Left ventricle myocardium inferior (tissue), 1 donor: ENCODE results near the gene SORL1-AS1.
A peak's percentile ranks its signal among the peaks of the same experiment; 100 is the strongest.

ENCODE experiments used
- DNase-seq: peaks from one replicate; pipeline ENCODE4 v3.0.0-alpha.2; 2020
- H3K27ac ChIP-seq: fragments of 200-600 bp; replicated peaks from 2 replicates; pipeline ENCODE4 v1.8.0; 2021
- H3K27me3 ChIP-seq: fragments of 200-600 bp; 2 replicates; pipeline ENCODE4 v1.8.0; 2021; ENCODE audit warnings: low read depth
- H3K36me3 ChIP-seq: fragments of 200-600 bp; 2 replicates; pipeline ENCODE4 v1.8.0; 2021
- H3K4me1 ChIP-seq: fragments of 200-600 bp; 2 replicates; pipeline ENCODE4 v1.8.0; 2021
- H3K4me3 ChIP-seq: fragments of 200-600 bp; 2 replicates; pipeline ENCODE4 v1.8.0; 2021; ENCODE audit warnings: mild to moderate bottlenecking, moderate library complexity
- H3K9me3 ChIP-seq: fragments of 200-600 bp; replicated peaks from 2 replicates; pipeline ENCODE4 v1.8.0; 2021
- intact Hi-C: fragments of 100-400 bp; cut with micrococcal nuclease; formaldehyde crosslinking; loops from one replicate; pipeline ENCODE4 v1.11.0; 2022
- TF ChIP-seq, protein P1 (sequence below): fragments of 200-600 bp; IDR thresholded peaks from 2 replicates; pipeline ENCODE4 v1.8.0; 2021; ENCODE audit warnings: antibody characterized with exemption, mild to moderate bottlenecking, borderline replicate concordance
- donor health status: DM: no; HTN: yes; CAD: no; lungs with severe emphysema.

SORL1-AS1 gene

DNA sequence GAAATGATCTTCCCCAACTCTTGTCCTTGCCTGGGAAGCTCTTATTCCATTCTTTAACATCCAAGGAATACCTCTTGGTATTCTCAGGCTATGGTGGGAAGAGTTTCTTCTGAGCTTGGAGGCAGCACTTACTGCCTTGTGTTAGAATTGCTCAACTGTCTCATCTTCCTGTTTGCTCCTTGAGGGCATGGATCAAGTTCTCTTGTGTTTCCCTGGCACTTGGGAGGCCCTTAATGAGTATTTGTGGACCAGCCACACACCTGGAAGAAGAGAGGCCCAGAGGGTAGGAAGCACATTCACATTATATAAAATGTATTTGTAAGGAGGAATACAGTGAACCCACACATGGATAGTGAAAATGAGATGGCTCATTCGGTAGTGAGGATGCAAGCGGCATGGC, 3.4 kb upstream of the SORL1-AS1 start:
- Histone ChIP-seq H3K27me3 (peaks cover 27% of the 10 kb centered on the region), H3K9me3 (no peaks in the 10 kb centered on the region), H3K27ac (no peak overlapping the region), H3K4me3 (no peak overlapping the region), H3K4me1 (peaks cover 14% of the 10 kb centered on the region), H3K36me3 (no peaks in the 10 kb centered on the region)
- TF ChIP-seq, protein P1, sequence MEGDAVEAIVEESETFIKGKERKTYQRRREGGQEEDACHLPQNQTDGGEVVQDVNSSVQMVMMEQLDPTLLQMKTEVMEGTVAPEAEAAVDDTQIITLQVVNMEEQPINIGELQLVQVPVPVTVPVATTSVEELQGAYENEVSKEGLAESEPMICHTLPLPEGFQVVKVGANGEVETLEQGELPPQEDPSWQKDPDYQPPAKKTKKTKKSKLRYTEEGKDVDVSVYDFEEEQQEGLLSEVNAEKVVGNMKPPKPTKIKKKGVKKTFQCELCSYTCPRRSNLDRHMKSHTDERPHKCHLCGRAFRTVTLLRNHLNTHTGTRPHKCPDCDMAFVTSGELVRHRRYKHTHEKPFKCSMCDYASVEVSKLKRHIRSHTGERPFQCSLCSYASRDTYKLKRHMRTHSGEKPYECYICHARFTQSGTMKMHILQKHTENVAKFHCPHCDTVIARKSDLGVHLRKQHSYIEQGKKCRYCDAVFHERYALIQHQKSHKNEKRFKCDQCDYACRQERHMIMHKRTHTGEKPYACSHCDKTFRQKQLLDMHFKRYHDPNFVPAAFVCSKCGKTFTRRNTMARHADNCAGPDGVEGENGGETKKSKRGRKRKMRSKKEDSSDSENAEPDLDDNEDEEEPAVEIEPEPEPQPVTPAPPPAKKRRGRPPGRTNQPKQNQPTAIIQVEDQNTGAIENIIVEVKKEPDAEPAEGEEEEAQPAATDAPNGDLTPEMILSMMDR = no peak
- DNase-seq = no peak
- intact Hi-C loops = no loop called here

DNA sequence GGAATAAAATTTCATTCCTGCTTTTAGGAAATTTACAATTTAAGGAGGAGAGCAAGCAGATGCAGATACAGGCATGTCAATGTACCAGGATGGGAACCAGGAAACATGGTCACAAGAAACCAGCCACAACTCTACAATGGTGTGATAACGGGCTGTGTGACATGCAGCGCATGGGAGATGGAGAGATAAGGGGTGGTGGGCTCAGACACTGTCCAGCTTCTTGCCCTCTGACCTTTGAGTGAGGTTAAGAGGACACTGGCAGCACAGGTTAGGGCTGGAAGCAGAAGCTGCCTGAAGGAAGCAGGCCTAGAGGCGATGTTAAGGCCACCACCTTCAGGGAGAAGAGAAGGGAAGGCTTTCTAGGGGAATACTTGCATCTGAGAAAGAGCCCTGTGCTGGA, 2.3 kb upstream of the SORL1-AS1 start:
- H3K27me3 ChIP-seq = peaks cover 37% of the 10 kb centered on the region
- intact Hi-C loops = no loop called here

DNA sequence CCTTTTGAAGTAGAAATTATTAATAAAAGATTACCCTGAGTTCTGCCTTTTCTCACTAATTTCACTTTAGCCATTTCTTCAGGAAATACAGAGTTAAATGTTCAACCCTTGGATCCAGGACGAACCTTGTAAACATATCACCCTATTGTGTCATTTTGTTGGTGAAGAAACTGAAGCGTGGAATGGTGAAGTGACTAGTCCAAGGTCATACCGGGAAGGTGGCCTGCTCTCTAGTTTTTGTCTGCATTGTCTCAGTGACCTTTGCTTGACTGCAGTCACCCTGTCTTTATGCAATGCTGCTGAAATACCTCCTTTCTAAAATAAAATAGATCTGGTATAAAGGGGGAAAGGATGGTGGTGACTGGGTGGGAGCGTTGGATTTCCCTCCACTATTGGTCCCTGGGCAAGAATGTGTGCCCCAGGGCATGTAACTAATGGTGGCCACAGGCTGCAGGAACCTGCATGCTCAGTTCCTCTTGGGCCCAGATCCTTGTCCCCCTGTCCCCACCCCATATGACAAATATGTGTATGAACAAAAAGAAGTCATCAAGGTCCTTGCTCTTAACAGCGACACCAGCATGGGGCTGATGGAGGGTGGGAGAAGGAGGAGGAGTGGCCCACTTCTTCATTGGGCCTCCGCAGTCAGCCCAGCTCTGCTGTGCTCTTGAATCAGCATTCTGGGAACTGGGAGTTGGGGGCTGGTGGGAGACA, 977 bp upstream of the SORL1-AS1 start:
- Histone ChIP-seq H3K36me3 (no peaks in the 10 kb centered on the region), H3K9me3 (no peaks in the 10 kb centered on the region), H3K4me1 (peaks cover 14% of the 10 kb centered on the region), H3K27ac (no peak overlapping the region), H3K4me3 (no peak overlapping the region), H3K27me3 (peaks cover 44% of the 10 kb centered on the region)
- intact Hi-C loops = no loop called here
- no peak for DNase-seq
- TF ChIP-seq, protein P1 = no peak

More for the DNA sequence above, 2.3 kb upstream of the SORL1-AS1 start:
- TF ChIP-seq, protein P1 = no peak
- Histone ChIP-seq H3K9me3 (no peaks in the 10 kb centered on the region), H3K4me1 (peaks cover 14% of the 10 kb centered on the region), H3K36me3 (no peaks in the 10 kb centered on the region), H3K27ac (no peak overlapping the region), H3K4me3 (no peak overlapping the region)
- DNase-seq = no peak

DNA sequence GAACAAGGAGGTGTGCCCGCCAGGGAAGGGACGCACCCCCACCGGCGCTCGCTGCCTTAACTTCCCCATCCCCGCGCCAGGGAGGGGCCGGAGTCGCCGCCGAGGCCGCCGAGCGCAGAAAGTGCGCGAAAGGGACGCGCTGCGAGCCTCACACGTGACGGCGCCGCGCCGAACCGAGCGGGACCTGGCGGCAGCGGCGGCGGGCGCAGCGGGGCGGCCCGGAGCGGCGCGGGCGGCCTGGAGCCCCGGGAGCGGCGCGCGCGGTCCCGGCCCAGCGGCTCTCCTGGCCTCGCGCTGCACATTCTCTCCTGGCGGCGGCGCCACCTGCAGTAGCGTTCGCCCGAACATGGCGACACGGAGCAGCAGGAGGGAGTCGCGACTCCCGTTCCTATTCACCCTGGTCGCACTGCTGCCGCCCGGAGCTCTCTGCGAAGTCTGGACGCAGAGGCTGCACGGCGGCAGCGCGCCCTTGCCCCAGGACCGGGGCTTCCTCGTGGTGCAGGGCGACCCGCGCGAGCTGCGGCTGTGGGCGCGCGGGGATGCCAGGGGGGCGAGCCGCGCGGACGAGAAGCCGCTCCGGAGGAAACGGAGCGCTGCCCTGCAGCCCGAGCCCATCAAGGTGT, 670 bp downstream of the SORL1-AS1 start, which contains the start of gene SORL1:
SORL1 (plus strand) TSS at position 329 of the 623 bp plus-strand sequence; CDS start at position 347, 18 bp downstream.
- TF ChIP-seq, protein P1 = peak; percentile 65
- Histone ChIP-seq H3K36me3 (no peaks in the 10 kb centered on the region), H3K27me3 (peaks cover 44% of the 10 kb centered on the region), H3K27ac (peak within 1 kb of the TSS; percentile 33), H3K4me1 (peaks cover 14% of the 10 kb centered on the region), H3K4me3 (peak within 1 kb of the TSS; percentile 81), H3K9me3 (no peaks in the 10 kb centered on the region)
- peak; percentile 72 for DNase-seq
- intact Hi-C loops = no loop called here

DNA sequence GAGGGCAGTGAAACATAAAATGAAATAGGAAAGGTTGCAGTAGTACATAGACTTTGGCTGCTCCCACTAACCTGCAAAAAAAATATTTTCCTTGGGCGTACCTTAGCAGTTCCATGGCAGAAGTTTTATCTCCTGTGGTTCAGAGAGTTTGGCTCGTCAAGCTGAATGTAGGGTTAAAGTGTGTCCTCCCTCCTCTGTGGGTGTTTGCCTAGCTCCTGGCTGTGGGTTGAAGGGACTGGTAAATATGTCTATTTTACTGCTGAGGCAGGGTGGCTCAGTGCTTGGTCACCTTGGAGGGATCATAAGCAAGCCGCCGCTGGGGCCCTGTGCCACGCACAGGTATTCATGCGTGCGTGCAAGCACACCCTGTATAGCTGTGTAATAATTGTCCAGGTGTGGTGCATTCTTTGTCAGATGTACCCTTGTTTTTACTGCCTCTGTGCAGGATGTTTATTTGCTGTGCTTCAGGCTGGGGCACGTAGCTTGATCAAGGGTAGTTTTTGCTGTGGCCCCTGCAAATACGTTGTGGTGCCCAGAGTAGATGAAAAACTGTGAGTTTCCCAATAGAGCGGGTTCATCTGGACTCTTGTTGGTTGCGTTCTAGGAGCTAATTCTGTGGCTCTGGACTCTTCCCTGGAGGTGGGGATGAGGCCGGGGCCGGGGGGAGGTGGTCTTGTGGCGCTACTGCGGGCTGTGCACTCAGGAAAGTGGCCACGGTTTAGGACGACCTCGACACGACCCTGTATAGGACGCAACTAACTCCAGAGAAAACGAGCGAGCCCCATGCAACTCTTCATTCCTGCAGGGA, 1.4 kb downstream of the SORL1-AS1 start:
- intact Hi-C loops = no loop called here
- Histone ChIP-seq H3K27ac (peak overlapping the region; percentile 33), H3K36me3 (no peaks in the 10 kb centered on the region), H3K4me3 (peak overlapping the region; percentile 81), H3K27me3 (peaks cover 44% of the 10 kb centered on the region), H3K4me1 (peaks cover 14% of the 10 kb centered on the region), H3K9me3 (no peaks in the 10 kb centered on the region)
- no peak for DNase-seq
- TF ChIP-seq, protein P1 = no peak
